ENCODE data around the gene JTB. TPM values are rescaled to one million over a fixed set of nuclear protein-coding genes. Genes with fewer than 3 reads are reported as not detected.

Gene JTB
- total RNA-seq, 1 donor from 2014 or later, result 47.7 TPM

- no peak overlapping the region for H3K4me3 ChIP-seq
- peak overlapping the region; percentile 90 for H3K4me3 Mint-ChIP-seq
- peaks cover 5% of the 10 kb centered on the region for H3K4me1 ChIP-seq
- no peak for TF ChIP-seq EZH2 (IDR thresholded peaks at IDR 0.05)
- TF ChIP-seq CTCF (IDR thresholded peaks at IDR 0.05), result no peak
- TF ChIP-seq EZH2phosphoT487 (IDR thresholded peaks at IDR 0.05), result no peak
- no peak overlapping the region for H3K9ac ChIP-seq
- no peak overlapping the region for H3K27ac Mint-ChIP-seq
- no peaks in the 10 kb centered on the region for H3K9me3 ChIP-seq (ENCODE audit: low read depth)
- H3K36me3 Mint-ChIP-seq, result peaks cover 22% of the 10 kb centered on the region
- H2AFZ ChIP-seq (replicated peaks), result no peak overlapping the region
- H3K36me3 ChIP-seq, result no peaks in the 10 kb centered on the region
- peaks cover 4% of the 10 kb centered on the region for H3K27me3 Mint-ChIP-seq (ENCODE audit: insufficient read depth, low read depth)
- H3K27ac ChIP-seq, result no peak overlapping the region
- H3K27me3 ChIP-seq, result no peaks in the 10 kb centered on the region
- peaks cover 28% of the 10 kb centered on the region for H3F3A ChIP-seq (ENCODE audit: low read depth)
- H3K4me2 ChIP-seq, result no peak overlapping the region
- no peaks in the 10 kb centered on the region for H3K9me3 Mint-ChIP-seq
- DNase-seq (ENCODE audit: low spot score), result no peak
- peaks cover 19% of the 10 kb centered on the region for H3K4me1 Mint-ChIP-seq
- peaks cover 17% of the 10 kb centered on the region for H3K79me2 ChIP-seq (ENCODE audit: low read depth)
- H4K20me1 ChIP-seq (ENCODE audit: low read depth), result peaks cover 18% of the 10 kb centered on the region
Measured at GRCh38 chr1:153944827-153945117, 32.7 kb downstream of the JTB start.

- Histone ChIP-seq H3K4me1 (peaks cover 5% of the 10 kb centered on the region), H3K9ac (no peak overlapping the region), H3K27ac (no peak overlapping the region), H4K20me1 (ENCODE audit: low read depth) (peaks cover 18% of the 10 kb centered on the region), H3K79me2 (ENCODE audit: low read depth) (peaks cover 17% of the 10 kb centered on the region), H3K27me3 (no peaks in the 10 kb centered on the region), H3K9me3 (ENCODE audit: low read depth) (no peaks in the 10 kb centered on the region), H3F3A (ENCODE audit: low read depth) (peaks cover 28% of the 10 kb centered on the region), H2AFZ (replicated peaks) (no peak overlapping the region), H3K4me3 (no peak overlapping the region), H3K36me3 (no peaks in the 10 kb centered on the region), H3K4me2 (no peak overlapping the region)
- H3K27ac Mint-ChIP-seq, result no peak overlapping the region
- H3K9me3 Mint-ChIP-seq, result no peaks in the 10 kb centered on the region
- TF ChIP-seq EZH2phosphoT487 (IDR thresholded peaks at IDR 0.05), result no peak
- TF ChIP-seq CTCF (IDR thresholded peaks at IDR 0.05), result no peak
- TF ChIP-seq EZH2 (IDR thresholded peaks at IDR 0.05), result no peak
- DNase-seq (ENCODE audit: low spot score), result no peak
- H3K4me3 Mint-ChIP-seq, result peak overlapping the region; percentile 90
- peaks cover 19% of the 10 kb centered on the region for H3K4me1 Mint-ChIP-seq
- H3K36me3 Mint-ChIP-seq, result peaks cover 24% of the 10 kb centered on the region
- H3K27me3 Mint-ChIP-seq (ENCODE audit: insufficient read depth, low read depth), result peaks cover 4% of the 10 kb centered on the region
Measured at GRCh38 chr1:153944005-153944826, 33.3 kb downstream of the JTB start.

GRCh38 chr1:153942766-153943549 lies 34.5 kb downstream of the JTB start:
- Mint-ChIP-seq H3K27ac (no peak overlapping the region), H3K27me3 (ENCODE audit: insufficient read depth, low read depth) (peaks cover 4% of the 10 kb centered on the region), H3K4me1 (peaks cover 19% of the 10 kb centered on the region), H3K9me3 (no peaks in the 10 kb centered on the region), H3K36me3 (peaks cover 24% of the 10 kb centered on the region), H3K4me3 (no peak overlapping the region)
- no peak overlapping the region for H2AFZ ChIP-seq (replicated peaks)
- H3K9ac ChIP-seq, result no peak overlapping the region
- no peaks in the 10 kb centered on the region for H3K36me3 ChIP-seq
- H3K4me3 ChIP-seq, result no peak overlapping the region
- peaks cover 22% of the 10 kb centered on the region for H3F3A ChIP-seq (ENCODE audit: low read depth)
- no peaks in the 10 kb centered on the region for H3K27me3 ChIP-seq
- DNase-seq (ENCODE audit: low spot score), result no peak
- H3K4me2 ChIP-seq, result no peak overlapping the region
- H3K4me1 ChIP-seq, result peaks cover 5% of the 10 kb centered on the region
- H3K9me3 ChIP-seq (ENCODE audit: low read depth), result no peaks in the 10 kb centered on the region
- TF ChIP-seq EZH2phosphoT487 (IDR thresholded peaks at IDR 0.05) (no peak), EZH2 (IDR thresholded peaks at IDR 0.05) (no peak)
- peaks cover 17% of the 10 kb centered on the region for H3K79me2 ChIP-seq (ENCODE audit: low read depth)
- no peak overlapping the region for H3K27ac ChIP-seq
- H4K20me1 ChIP-seq (ENCODE audit: low read depth), result peaks cover 10% of the 10 kb centered on the region
